ENCODE data around the gene AFMID.

GRCh38 chr17:78233678-78234077, 46.5 kb downstream of the AFMID start:
- TF ChIP-seq TBX2 (CRISPR knock-in tag; IDR thresholded peaks at IDR 0.05; ENCODE audit: borderline replicate concordance) (no peak), DDIT3 (CRISPR knock-in tag; IDR thresholded peaks at IDR 0.05) (no peak), TBL1XR1 (IDR thresholded peaks at IDR 0.05; ENCODE audit: borderline replicate concordance, low read length, partially characterized antibody) (no peak), TEF (CRISPR knock-in tag; IDR thresholded peaks at IDR 0.05) (no peak), ZNF382 (CRISPR knock-in tag; IDR thresholded peaks at IDR 0.05; ENCODE audit: borderline replicate concordance) (no peak), GTF2F1 (IDR thresholded peaks at IDR 0.05; ENCODE audit: low read length) (no peak), SMAD1 (CRISPR knock-in tag; IDR thresholded peaks at IDR 0.05; ENCODE audit: borderline replicate concordance, low read depth) (no peak), EP300 (IDR thresholded peaks at IDR 0.05; ENCODE audit: low read depth in 2 of 2, low read length in 2 of 2) (no peak), EP300 (CRISPR knock-in tag; IDR thresholded peaks at IDR 0.05; ENCODE audit: borderline replicate concordance) (no peak), ZFYVE20 (CRISPR knock-in tag; IDR thresholded peaks at IDR 0.05; ENCODE audit: borderline replicate concordance, low read depth) (no peak), PCBP2 (optimal IDR thresholded peaks at IDR 0.05; ENCODE audit: low read depth, low read length, poor library complexity, severe bottlenecking) (no peak), HDAC2 (CRISPR knock-in tag; IDR thresholded peaks at IDR 0.05) (no peak), SNAPC2 (CRISPR knock-in tag; IDR thresholded peaks at IDR 0.05) (no peak)

All from HepG2 (cell line).